BE2C (cell line): Measurements from ENCODE around the gene MAS1.

Experiments
- DNase-seq: peaks from one replicate; pipeline ENCODE4 v3.0.0-alpha.2; 2020
- H3K27me3 ChIP-seq: fragments of 250-450 bp; sonication (Bioruptor Pico); 2 replicates; pipeline ENCODE4 v1.5.1; 2020; ENCODE audit warnings: mild to moderate bottlenecking
- H3K36me3 ChIP-seq: fragments of 250-450 bp; sonication (Bioruptor Pico); 2 replicates; pipeline ENCODE4 v1.5.1; 2020; ENCODE audit warnings: mild to moderate bottlenecking
- H3K4me1 ChIP-seq: fragments of 250-450 bp; sonication (Bioruptor Pico); 2 replicates; pipeline ENCODE4 v1.5.1; 2020
- H3K4me3 ChIP-seq: 2 replicates; pipeline ENCODE4 v1.5.1; 2011; ENCODE audit warnings: low read depth, low read length
- H3K9me3 ChIP-seq: fragments of 250-450 bp; sonication (Bioruptor Pico); 2 replicates; pipeline ENCODE4 v1.5.1; 2020
- TF ChIP-seq, protein P1 (sequence below): IDR thresholded peaks from 2 replicates; pipeline ENCODE4 v1.5.1; 2012; ENCODE audit warnings: mild to moderate bottlenecking, low read depth, low read length

Gene MAS1

DNA sequence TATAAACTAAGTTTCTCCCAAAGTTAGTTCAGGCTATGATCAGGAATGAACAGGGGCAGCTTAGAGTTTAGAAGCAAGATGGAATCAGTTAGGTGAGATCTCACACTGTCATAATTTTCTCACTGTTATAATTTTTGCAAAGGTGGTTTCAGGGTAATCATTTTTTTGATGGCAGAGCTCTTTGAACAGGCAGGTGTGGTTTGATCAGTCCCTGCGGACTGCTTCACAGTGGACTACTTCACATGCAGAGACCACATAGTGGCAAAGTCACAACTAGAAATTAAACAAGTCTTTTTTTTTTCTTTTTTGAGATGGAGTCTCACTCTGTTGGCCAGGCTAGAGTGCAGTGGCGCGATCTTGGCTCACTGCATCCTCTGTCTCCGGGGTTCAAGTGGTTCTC lies 6.8 kb downstream of the MAS1 start:
- TF ChIP-seq, protein P1, sequence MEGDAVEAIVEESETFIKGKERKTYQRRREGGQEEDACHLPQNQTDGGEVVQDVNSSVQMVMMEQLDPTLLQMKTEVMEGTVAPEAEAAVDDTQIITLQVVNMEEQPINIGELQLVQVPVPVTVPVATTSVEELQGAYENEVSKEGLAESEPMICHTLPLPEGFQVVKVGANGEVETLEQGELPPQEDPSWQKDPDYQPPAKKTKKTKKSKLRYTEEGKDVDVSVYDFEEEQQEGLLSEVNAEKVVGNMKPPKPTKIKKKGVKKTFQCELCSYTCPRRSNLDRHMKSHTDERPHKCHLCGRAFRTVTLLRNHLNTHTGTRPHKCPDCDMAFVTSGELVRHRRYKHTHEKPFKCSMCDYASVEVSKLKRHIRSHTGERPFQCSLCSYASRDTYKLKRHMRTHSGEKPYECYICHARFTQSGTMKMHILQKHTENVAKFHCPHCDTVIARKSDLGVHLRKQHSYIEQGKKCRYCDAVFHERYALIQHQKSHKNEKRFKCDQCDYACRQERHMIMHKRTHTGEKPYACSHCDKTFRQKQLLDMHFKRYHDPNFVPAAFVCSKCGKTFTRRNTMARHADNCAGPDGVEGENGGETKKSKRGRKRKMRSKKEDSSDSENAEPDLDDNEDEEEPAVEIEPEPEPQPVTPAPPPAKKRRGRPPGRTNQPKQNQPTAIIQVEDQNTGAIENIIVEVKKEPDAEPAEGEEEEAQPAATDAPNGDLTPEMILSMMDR = no peak
- Histone ChIP-seq H3K4me3 (no peak overlapping the region), H3K36me3 (no peaks in the 10 kb centered on the region), H3K27me3 (peaks cover 8% of the 10 kb centered on the region), H3K4me1 (no peaks in the 10 kb centered on the region), H3K9me3 (no peaks in the 10 kb centered on the region)
- DNase-seq = no peak

- Histone ChIP-seq H3K27me3 (peaks cover 13% of the 10 kb centered on the region), H3K4me1 (no peaks in the 10 kb centered on the region), H3K4me3 (no peak overlapping the region), H3K9me3 (no peaks in the 10 kb centered on the region), H3K36me3 (no peaks in the 10 kb centered on the region)
- TF ChIP-seq, protein P1 = no peak
- DNase-seq = no peak
Measured at GRCh38 chr6:159898519-159898918, 7.7 kb downstream of the MAS1 start.

DNA sequence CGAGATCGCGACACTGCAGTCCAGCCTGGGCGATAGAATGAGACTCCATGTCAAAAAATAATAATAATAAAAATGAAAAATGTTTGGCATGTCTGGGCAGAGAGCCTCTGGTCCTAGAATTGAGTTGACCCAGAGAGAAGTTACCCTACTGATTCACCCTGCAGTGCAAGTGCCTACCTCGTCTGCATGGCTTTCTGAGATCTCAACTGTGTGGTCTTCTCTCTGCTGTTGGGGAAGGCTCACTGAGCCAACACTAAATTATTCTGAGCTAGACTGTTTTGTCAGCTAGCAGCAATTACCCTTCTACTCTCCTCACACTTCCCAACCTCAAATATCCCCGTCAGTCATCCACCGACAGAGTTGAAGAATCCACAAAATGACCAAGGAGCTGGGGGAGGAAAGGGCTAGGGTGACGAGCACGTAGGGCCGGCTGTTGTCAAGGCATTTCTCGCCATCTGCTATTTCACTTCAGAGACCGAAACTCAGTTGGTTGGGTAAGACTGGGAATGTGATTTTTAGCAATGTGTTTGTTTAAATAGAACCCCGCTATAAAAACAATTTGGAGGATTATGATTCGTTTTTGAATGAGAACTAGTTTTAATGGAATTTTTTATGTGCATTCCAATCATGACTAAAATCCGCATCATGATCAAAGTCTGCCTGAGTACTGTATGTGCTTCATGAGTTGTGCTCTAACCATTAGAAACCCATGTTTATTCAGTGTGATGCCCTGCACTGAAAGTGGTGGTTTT lies 9.4 kb downstream of the MAS1 start:
- TF ChIP-seq, protein P1 = no peak
- H3K4me3 ChIP-seq = no peak overlapping the region
- DNase-seq = no peak

DNA sequence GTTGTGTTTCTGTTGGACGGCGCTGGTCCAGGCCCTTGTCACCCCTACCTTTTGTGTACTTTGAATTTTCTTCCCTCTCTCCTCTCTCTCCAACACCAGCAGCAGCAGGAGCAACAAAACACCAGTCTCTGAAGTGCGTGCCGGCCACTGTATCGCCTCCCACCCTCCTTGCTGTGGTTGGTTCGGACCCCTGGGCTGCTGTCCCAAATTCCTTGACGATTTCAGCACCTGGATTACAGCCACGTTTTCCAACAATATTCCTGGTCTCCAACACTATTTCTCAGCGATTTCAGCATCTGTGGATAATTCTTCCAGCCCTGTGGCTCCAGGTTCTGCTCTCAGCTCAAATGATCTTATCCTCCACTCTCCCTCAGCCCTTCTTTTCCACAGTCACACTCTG lies 11.8 kb downstream of the MAS1 start:
- no peak for DNase-seq
- Histone ChIP-seq H3K4me1 (no peaks in the 10 kb centered on the region), H3K36me3 (no peaks in the 10 kb centered on the region), H3K27me3 (peaks cover 12% of the 10 kb centered on the region), H3K9me3 (no peaks in the 10 kb centered on the region), H3K4me3 (no peak overlapping the region)
- TF ChIP-seq, protein P1 = no peak

More for the DNA sequence above, 9.4 kb downstream of the MAS1 start:
- Histone ChIP-seq H3K27me3 (peaks cover 12% of the 10 kb centered on the region; the same call in 1 of the 2 replicates), H3K36me3 (no peaks in the 10 kb centered on the region), H3K4me1 (no peaks in the 10 kb centered on the region), H3K9me3 (no peaks in the 10 kb centered on the region)

GRCh38 chr6:159904497-159904911 lies 13.7 kb downstream of the MAS1 start:
- TF ChIP-seq, protein P1 = no peak
- no peaks in the 10 kb centered on the region for H3K9me3 ChIP-seq
- no peak overlapping the region for H3K4me3 ChIP-seq
- peaks cover 12% of the 10 kb centered on the region for H3K27me3 ChIP-seq
- no peaks in the 10 kb centered on the region for H3K36me3 ChIP-seq
- no peak for DNase-seq
- H3K4me1 ChIP-seq = no peaks in the 10 kb centered on the region

DNA sequence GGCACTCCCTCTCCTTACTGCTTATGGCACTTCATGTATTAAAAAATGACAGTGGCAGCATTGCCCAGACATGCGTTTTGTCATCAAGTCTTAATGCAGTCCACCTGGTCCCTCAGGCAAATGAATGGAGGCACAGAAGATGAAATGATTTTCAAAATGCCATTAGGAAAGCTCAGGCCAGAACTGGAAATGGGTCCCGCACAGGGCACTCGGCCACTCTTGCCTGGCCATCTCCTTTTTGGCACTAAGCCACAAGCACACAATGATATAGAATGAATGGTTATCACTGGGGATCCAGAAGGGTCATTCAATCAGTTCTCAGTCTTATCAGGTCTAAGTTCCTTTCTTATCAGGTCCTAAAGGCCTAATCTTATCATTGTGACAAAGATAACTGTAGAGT lies 15.6 kb downstream of the MAS1 start:
- DNase-seq = no peak
- H3K36me3 ChIP-seq = no peaks in the 10 kb centered on the region
- H3K9me3 ChIP-seq = no peaks in the 10 kb centered on the region
- TF ChIP-seq, protein P1 = no peak
- H3K4me3 ChIP-seq = no peak overlapping the region
- H3K27me3 ChIP-seq = peaks cover 12% of the 10 kb centered on the region
- no peaks in the 10 kb centered on the region for H3K4me1 ChIP-seq
